ENCODE measurements around the gene AGPAT1. TPM values are rescaled to one million over a fixed set of nuclear protein-coding genes. Genes with fewer than 3 reads are reported as not detected.

AGPAT1 gene
- total and polyA plus RNA-seq, 2 of the 8 experiments (the other 6 are each of a cell fraction or from before 2014, with no cell fraction given): 96.0 to 222 TPM

DNA sequence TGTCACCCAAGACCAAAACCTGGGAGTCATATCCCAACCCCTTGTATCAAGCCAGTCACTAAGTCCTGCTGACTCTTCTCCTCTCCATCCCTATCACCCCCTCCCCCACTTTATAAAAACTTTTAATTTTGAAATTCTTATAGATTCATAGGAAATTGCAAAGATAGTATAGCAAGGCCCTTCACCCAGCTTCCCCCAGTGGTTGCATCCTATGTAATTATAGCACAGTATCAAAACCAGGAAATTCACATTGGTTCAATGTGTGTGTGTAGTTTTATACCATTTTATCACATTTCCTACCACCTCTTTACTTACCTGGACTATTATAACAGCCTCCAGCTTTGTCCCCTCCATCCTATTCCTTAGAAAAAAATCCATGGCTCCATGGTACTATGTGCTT lies 17.8 kb downstream of the AGPAT1 start:
- DNase-seq (ENCODE audit: low read depth in 1 of 2, low spot score in 2 of 2) (no peak), FAIRE-seq (no peak)
- H2AFZ ChIP-seq (ENCODE audit: low read length): no peak overlapping the region
- no peak overlapping the region for H3K14ac ChIP-seq (ENCODE audit: insufficient read length)
- H3K9ac ChIP-seq (replicated peaks in 1 of 4; ENCODE audit: extremely low read depth in 1 of 4, low read depth in 3 of 4, low read length in 3 of 4): no peak overlapping the region
- H3K23me2 ChIP-seq (ENCODE audit: low read depth, low read length): peaks cover 11% of the 10 kb centered on the region
- H3K4me2 ChIP-seq (ENCODE audit: insufficient read depth in 1 of 2, low read depth in 2 of 2, low read length in 2 of 2): no peak overlapping the region
- H2BK12ac ChIP-seq (ENCODE audit: low read depth, low read length): no peak overlapping the region
- no peak overlapping the region for H2BK15ac ChIP-seq (ENCODE audit: low read length)
- no peak overlapping the region for H2BK5ac ChIP-seq (ENCODE audit: low read depth, low read length)
- no peak overlapping the region for H3K4ac ChIP-seq (replicated peaks; ENCODE audit: insufficient read length, low read depth, low read length)
- no peak overlapping the region for H2BK120ac ChIP-seq (replicated peaks; ENCODE audit: low read depth, low read length)
- H3K56ac ChIP-seq (replicated peaks; ENCODE audit: insufficient read length, low read depth, low read length): no peak overlapping the region
- H3K9me3 ChIP-seq (ENCODE audit: insufficient read depth in 2 of 2, low read depth in 1 of 2, low read length in 1 of 2): no peaks in the 10 kb centered on the region
- no peak overlapping the region for H4K5ac ChIP-seq (ENCODE audit: insufficient read length, low read depth, low read length)
- 0 out of 2 replicates have a peak, but pooled peaks cover 3% of the 10 kb centered on the region for H3K79me1 ChIP-seq (ENCODE audit: low read depth, low read length)
- no peak overlapping the region for H3K18ac ChIP-seq (ENCODE audit: extremely low read depth, low read length)
- H2AK5ac ChIP-seq (ENCODE audit: low read depth, low read length): no peak overlapping the region
- ChIA-PET CTCF (ENCODE audit: partially characterized antibody) (interaction anchor here (1.6 to 2.9 kb wide), 2 partner anchors 9 to 40 kb away, joined by 11 to 19 read pairs; no protein-coding TSS in a partner anchor), POLR2A (ENCODE audit: partially characterized antibody) (interaction anchor here (0.8 to 1.6 kb wide), 4 partner anchors 12 to 39 kb away, joined by 3 to 4 read pairs (median 3); partner anchors contain the start of gene AGPAT1)
- peaks cover 4 to 14% (median 10%) of the 10 kb centered on the region in 4 experiments; a peak in 6 of 8 replicates for H3K36me3 ChIP-seq (ENCODE audit: control insufficient read depth in 2 of 4, insufficient read depth in 4 of 4, low read length in 3 of 4)
- H3K4me3 ChIP-seq (ENCODE audit: extremely low read depth in 1 of 4, insufficient read depth in 2 of 4, low read depth in 3 of 4, low read length in 4 of 4): no peak overlapping the region
- H3K23ac ChIP-seq (ENCODE audit: insufficient read length): no peak overlapping the region
- no peak overlapping the region for H4K91ac ChIP-seq (replicated peaks; ENCODE audit: insufficient read length, low read length)
- H3K4me1 ChIP-seq (replicated peaks in 1 of 4; ENCODE audit: control insufficient read depth in 3 of 4, insufficient read depth in 4 of 4, low read length in 3 of 4): peaks cover 0 to 5% (median 3%) of the 10 kb centered on the region in 4 experiments
- H3K79me2 ChIP-seq (ENCODE audit: control insufficient read depth in 1 of 2, insufficient read depth in 2 of 2, low read length in 2 of 2): peaks cover 0 to 5% of the 10 kb centered on the region in 2 experiments; a peak in 1 of 4 replicates
- peaks cover 0 to 2% of the 10 kb centered on the region in 2 experiments for H4K20me1 ChIP-seq (replicated peaks in 1 of 2; ENCODE audit: control insufficient read depth in 1 of 2, insufficient read depth in 2 of 2, low read length in 2 of 2)
- H3K27me3 ChIP-seq (replicated peaks in 1 of 4; ENCODE audit: control insufficient read depth in 3 of 4, extremely low read depth in 1 of 4, insufficient read depth in 3 of 4, low read length in 3 of 4): peaks cover 0 to 1% (median under 1%) of the 10 kb centered on the region in 4 experiments; a peak in 2 of 7 replicates
- no peak overlapping the region for H3K27ac ChIP-seq (ENCODE audit: low read depth, low read length)
- no peak overlapping the region for H4K8ac ChIP-seq (ENCODE audit: extremely low read depth, insufficient read depth, low read length)
- H2BK20ac ChIP-seq (ENCODE audit: low read length): no peak overlapping the region
- no peak for TF ChIP-seq SUZ12 (IDR thresholded peaks at IDR 0.05; ENCODE audit: low read length)
- no peak for TF ChIP-seq TCF12 (IDR thresholded peaks at IDR 0.05; ENCODE audit: low read depth, low read length)
- TF ChIP-seq SP1 (IDR thresholded peaks at IDR 0.05; ENCODE audit: low read depth, low read length): no peak
- no peak for TF ChIP-seq SRF (IDR thresholded peaks at IDR 0.05; ENCODE audit: low read depth, low read length)
- TF ChIP-seq RBBP5 (IDR thresholded peaks at IDR 0.05; ENCODE audit: borderline replicate concordance, low read depth, low read length): no peak
- TF ChIP-seq CTBP2 (IDR thresholded peaks at IDR 0.05; ENCODE audit: borderline replicate concordance, insufficient read depth, insufficient read length, low read length): no peak
- TF ChIP-seq GABPA (IDR thresholded peaks at IDR 0.05; ENCODE audit: borderline replicate concordance, insufficient read depth, low read length): no peak
- TF ChIP-seq SP2 (IDR thresholded peaks at IDR 0.05; ENCODE audit: low read length): no peak
- no peak for TF ChIP-seq SIX5 (IDR thresholded peaks at IDR 0.05; ENCODE audit: low read depth, low read length)
- TF ChIP-seq CBX5 (IDR thresholded peaks at IDR 0.05; ENCODE audit: low read depth, low read length): no peak
- no peak for TF ChIP-seq KDM5A (IDR thresholded peaks at IDR 0.05; ENCODE audit: low read length)
- TF ChIP-seq, protein P1, sequence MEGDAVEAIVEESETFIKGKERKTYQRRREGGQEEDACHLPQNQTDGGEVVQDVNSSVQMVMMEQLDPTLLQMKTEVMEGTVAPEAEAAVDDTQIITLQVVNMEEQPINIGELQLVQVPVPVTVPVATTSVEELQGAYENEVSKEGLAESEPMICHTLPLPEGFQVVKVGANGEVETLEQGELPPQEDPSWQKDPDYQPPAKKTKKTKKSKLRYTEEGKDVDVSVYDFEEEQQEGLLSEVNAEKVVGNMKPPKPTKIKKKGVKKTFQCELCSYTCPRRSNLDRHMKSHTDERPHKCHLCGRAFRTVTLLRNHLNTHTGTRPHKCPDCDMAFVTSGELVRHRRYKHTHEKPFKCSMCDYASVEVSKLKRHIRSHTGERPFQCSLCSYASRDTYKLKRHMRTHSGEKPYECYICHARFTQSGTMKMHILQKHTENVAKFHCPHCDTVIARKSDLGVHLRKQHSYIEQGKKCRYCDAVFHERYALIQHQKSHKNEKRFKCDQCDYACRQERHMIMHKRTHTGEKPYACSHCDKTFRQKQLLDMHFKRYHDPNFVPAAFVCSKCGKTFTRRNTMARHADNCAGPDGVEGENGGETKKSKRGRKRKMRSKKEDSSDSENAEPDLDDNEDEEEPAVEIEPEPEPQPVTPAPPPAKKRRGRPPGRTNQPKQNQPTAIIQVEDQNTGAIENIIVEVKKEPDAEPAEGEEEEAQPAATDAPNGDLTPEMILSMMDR (IDR thresholded peaks at IDR 0.05; ENCODE audit: control extremely low read depth in 1 of 3, insufficient read depth in 1 of 3, low read depth in 1 of 3, low read length in 3 of 3): no peak
- no peak for TF ChIP-seq HDAC6 (IDR thresholded peaks at IDR 0.05; ENCODE audit: low read depth, low read length)
